ENCODE measurements around the gene ZBTB26.

Gene ZBTB26

GRCh38 chr9:122931226-122932121 is at the start of gene ZBTB26:
Gene ZBTB26 (minus strand): TSS chr9:122931512. CDS start chr9:122919934, 11,578 bp downstream.
- DNase-seq, result peak; percentile 94

GRCh38 chr9:122978601-122979000 is 47.3 kb upstream of the ZBTB26 start:
- no peak for DNase-seq

GRCh38 chr9:122975196-122975595 is 43.9 kb upstream of the ZBTB26 start:
- no peak for DNase-seq

- no peak for DNase-seq
These were observed 29.8 kb upstream of the ZBTB26 start for GRCh38 chr9:122961139-122961538.

- DNase-seq, result no peak
These were observed 24.6 kb upstream of the ZBTB26 start for GRCh38 chr9:122955961-122956360.

- no peak for DNase-seq
These were observed 23.0 kb upstream of the ZBTB26 start for GRCh38 chr9:122954253-122954691.

- DNase-seq, result no peak
These were observed 19.7 kb upstream of the ZBTB26 start for GRCh38 chr9:122951056-122951455.

- no peak for DNase-seq
These were observed 19.0 kb upstream of the ZBTB26 start for GRCh38 chr9:122950263-122950662.

GRCh38 chr9:122949696-122950095 is 18.4 kb upstream of the ZBTB26 start:
- no peak for DNase-seq

GRCh38 chr9:122948313-122948712 is 17.0 kb upstream of the ZBTB26 start:
- no peak for DNase-seq

GRCh38 chr9:122946461-122947005 is 15.2 kb upstream of the ZBTB26 start:
- DNase-seq, result no peak

GRCh38 chr9:122944960-122945888 is 13.9 kb upstream of the ZBTB26 start:
- DNase-seq, result no peak

- DNase-seq, result no peak
These were observed 10.4 kb upstream of the ZBTB26 start for GRCh38 chr9:122941582-122942234.

- DNase-seq, result peak; percentile 98
These were observed 9.7 kb upstream of the ZBTB26 start, which contains the start of gene RABGAP1 for GRCh38 chr9:122940749-122941581. Gene RABGAP1 (plus strand): TSS chr9:122941020. CDS start chr9:122957060, 16,040 bp downstream.

- no peak for DNase-seq
These were observed 9.1 kb upstream of the ZBTB26 start for GRCh38 chr9:122940454-122940748.

- DNase-seq, result no peak
These were observed 8.3 kb upstream of the ZBTB26 start for GRCh38 chr9:122939601-122940000.

GRCh38 chr9:122936883-122937282 is 5.6 kb upstream of the ZBTB26 start:
- DNase-seq, result no peak

- DNase-seq, result no peak
These were observed 5.2 kb upstream of the ZBTB26 start for GRCh38 chr9:122936464-122936863.

GRCh38 chr9:122930541-122931225 is 629 bp downstream of the ZBTB26 start:
- no peak for DNase-seq

- DNase-seq, result no peak
These were observed 1.4 kb downstream of the ZBTB26 start for GRCh38 chr9:122929796-122930354.

GRCh38 chr9:122923947-122924346 is 7.4 kb downstream of the ZBTB26 start:
- DNase-seq, result no peak

Data from CD4-positive, alpha-beta T cell treated with Interleukin-17A for 1 hour (primary cell).